ENCODE data around the gene CYS1.

CYS1 gene

GRCh38 chr2:10052216-10052615 lies 28.0 kb downstream of the CYS1 start:
- in situ Hi-C loops (cut with MboI; ENCODE audit: low sequenced_read_pairs): no loop called here

DNA sequence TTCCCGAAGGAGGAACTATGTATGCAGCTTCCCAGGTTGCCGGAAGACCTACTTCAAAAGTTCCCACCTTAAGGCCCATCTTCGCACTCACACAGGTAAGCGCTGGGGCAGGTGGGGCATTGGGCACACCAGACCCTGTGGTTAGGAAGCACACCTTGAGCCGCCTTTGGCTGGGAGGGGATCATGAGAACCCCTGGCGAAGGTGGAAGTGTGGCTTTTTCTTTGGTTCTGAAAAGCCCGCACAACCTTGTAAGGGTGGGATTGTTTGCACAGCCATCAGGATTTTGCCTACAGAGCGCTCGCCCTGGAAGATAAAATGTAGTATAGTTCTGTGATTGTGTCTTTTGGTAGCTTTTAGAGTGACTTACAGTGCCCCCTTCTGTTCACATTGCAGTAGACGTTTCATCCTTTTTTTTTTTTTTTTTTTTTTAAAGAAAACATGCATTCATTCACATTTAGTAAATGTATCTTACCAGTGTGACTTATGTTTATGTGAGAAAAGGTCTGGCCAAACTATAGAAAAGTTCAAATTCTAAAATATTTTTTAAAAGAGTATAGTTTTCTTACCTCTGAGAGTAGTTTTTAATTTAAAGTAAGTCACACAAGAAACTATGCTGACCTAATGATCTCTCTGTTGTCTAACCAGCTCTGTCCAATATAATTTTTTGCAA lies 31.6 kb downstream of the CYS1 start:
- in situ Hi-C loops (cut with MboI; ENCODE audit: low sequenced_read_pairs): no loop called here

GRCh38 chr2:10047616-10048500 lies 32.4 kb downstream of the CYS1 start:
- in situ Hi-C loops (cut with MboI; ENCODE audit: low sequenced_read_pairs): no loop called here

- in situ Hi-C loops (cut with MboI; ENCODE audit: low sequenced_read_pairs): no loop called here
Observed at GRCh38 chr2:10046931-10047330, 33.3 kb downstream of the CYS1 start.

GRCh38 chr2:10045561-10046355 lies 34.5 kb downstream of the CYS1 start:
- in situ Hi-C loops (cut with MboI; ENCODE audit: low sequenced_read_pairs): no loop called here

GRCh38 chr2:10043906-10044601 lies 36.2 kb downstream of the CYS1 start:
- in situ Hi-C loops (cut with MboI; ENCODE audit: low sequenced_read_pairs): no loop called here

DNA sequence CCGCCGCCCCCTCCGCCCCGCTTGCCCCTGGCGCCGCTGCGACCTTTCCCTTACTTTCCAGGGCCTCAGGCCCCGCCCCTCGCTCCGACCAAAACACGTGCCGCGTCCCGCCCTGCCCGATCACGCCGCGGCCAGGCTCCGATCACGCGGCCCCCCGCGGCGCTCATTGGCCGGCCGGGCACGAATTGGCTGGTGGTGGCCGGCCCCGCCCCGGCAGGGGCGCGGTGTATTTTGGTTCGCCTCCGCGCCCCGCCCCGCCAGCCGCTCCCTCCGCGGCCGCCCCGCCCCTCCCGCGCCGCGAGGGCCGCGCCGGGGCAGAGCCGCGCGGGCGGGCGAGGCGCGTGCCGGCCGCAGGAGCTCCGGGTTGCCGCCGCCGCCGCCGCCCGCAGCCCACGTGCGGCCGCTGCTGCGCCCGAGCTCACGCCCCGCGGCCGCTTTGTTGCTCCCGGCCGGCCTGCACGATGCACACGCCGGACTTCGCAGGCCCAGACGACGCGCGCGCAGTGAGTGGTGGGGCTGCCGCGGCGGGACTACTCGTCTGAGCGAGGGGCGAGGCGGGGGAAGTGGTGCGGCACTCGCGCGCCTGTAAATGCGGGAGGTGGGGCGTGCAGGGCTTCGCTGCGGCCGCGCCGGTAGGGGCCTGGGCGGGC lies 36.8 kb downstream of the CYS1 start, which contains the start of gene KLF11:
Gene KLF11, plus strand, starts transcription at position 295 of the 650 bp plus-strand sequence. Its CDS starts 167 bp downstream, at position 462.
- in situ Hi-C loops (cut with MboI; ENCODE audit: low sequenced_read_pairs): no loop called here

DNA sequence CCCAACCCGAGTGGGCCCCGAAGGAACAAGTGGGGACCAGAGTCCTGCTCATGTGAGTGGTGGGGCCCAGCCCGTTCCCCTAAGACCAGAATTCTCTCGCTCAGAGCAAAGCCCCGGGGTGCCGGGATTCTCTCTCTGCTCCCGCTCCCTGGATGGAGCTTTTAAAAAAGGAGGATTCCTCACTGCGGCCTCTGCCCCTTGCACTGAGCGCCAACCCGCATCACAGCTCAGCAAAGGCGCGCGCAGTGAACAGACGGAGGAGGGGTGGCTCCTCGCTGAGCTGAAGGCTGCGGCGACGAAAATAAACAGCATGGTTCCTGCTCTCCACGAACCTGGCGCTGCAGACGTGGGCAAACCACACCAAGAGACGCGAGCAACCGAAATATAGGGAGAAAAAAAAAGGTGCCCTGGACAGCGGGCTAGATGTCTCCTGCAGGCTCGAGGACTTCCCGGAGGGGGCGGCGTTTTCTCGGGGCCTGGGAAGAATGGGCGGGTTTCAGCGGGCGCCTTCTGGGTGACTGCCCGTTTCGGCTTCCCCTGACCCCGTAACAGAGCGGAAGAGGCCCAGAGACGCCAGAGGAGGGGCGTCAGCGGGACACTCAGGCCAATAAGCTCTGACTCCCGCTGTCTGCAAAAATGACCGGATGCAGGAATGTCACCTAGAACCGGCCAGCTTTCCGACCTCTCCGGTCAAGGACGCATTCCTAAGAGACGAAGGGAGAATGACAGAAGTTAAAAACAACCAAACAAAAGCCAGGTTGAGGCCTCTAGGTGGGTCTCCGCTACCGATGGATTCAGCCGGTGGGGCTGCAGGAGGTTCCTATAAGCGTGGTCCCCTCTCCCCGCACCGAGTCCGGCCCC lies 37.7 kb downstream of the CYS1 start:
- in situ Hi-C loops (cut with MboI; ENCODE audit: low sequenced_read_pairs): no loop called here

GRCh38 chr2:10041711-10042110 lies 38.5 kb downstream of the CYS1 start:
- in situ Hi-C loops (cut with MboI; ENCODE audit: low sequenced_read_pairs): no loop called here

DNA sequence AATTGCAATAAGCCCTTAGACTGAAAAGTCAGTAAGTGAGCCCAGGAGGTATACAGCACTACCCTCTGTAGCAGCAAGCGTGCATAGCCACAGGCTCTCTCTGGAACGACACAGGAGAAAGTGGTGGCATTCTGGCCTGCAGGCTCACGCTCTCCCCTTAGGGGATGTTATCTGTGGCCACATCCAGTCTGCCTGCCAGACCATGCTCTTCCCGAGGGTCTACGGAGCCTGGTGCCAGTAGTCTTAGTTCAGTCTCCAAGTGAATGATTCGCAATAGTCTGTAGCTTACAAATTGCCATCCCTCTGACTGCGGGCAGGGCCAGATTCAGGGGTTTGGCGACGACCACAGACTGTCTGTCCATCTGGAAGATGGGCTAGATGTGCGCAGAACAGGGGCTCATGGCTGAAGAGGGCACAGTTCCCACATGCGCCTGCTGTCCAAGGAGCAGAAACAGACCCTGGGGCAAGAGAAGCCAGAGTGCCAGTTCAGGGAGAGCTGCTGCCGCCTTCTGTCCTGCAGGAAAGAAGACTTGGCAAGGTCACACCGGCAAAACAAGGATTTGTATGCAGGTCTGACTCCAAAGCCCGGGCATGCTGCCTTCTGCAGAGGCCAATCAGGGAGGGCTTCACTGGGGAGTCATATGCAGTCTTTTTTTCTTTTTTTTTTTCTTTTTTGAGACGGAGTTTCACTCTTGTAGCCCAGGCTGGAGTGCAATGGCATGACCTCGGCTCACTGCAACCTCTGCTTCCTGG lies 40.4 kb downstream of the CYS1 start:
- in situ Hi-C loops (cut with MboI; ENCODE audit: low sequenced_read_pairs): no loop called here

- in situ Hi-C loops (cut with MboI; ENCODE audit: low sequenced_read_pairs): no loop called here
Observed at GRCh38 chr2:10038716-10039115, 41.5 kb downstream of the CYS1 start.

- in situ Hi-C loops (cut with MboI; ENCODE audit: low sequenced_read_pairs): no loop called here
Observed at GRCh38 chr2:10038123-10038522, 42.1 kb downstream of the CYS1 start.

DNA sequence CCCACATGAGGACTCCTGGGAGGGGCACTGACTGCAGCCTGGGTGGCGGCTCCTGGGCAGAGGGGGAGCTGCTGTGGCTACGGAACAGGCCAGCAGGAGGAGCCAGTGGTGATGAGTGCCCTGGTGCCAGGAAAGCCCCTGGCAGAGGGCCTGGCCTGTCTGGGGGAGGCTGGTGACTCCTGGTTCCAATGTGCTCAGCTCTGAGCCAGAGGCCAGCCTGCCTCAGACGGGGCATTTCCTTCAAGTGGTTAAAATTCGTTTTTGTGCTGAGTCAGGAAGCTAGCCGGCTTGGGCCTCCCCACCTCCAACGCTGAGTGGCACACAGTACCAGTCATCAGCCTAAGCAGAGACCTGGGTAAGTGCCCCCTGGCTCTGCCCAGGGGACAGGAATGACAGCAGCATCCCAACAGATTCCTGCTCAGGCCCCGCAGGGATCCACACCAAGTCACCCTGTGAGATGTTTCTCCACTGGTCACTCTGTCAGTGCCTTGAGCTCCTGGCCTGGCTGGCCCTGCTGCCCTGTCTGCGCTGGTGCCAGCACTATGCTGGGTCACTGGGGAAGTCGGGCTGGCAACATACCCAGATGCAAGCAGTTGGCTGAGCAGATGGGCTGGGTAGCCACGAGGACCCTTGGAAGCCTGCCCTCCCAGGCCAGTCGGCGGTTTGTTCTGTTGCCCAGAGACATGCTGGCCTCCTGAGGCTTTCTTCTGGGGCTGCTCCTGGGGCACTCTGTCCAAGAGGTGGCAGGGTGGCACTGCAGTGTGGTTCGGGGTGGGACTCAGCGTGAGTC lies 43.9 kb downstream of the CYS1 start:
- in situ Hi-C loops (cut with MboI; ENCODE audit: low sequenced_read_pairs): no loop called here

DNA sequence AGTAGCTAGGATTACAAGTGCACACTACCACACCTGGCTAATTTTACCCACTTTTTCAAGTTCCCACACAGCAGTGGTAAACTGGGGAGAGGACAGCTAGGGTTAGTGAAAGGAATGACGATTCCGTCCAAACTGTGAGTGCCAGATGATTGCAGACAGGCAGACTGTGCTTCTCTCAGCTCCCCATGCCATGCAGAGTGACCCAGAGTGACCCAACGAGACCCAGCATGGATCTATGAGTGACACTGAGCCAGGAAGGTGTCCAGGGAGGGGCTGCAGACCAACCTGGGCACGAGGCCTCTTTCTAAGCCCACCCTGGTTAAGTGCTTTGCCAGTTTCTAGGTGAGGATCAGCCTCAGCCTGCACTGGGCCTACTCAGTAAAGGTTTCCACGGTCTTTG lies 44.6 kb downstream of the CYS1 start:
- in situ Hi-C loops (cut with MboI; ENCODE audit: low sequenced_read_pairs): no loop called here

GRCh38 chr2:10035053-10035422 lies 45.2 kb downstream of the CYS1 start:
- in situ Hi-C loops (cut with MboI; ENCODE audit: low sequenced_read_pairs): no loop called here

DNA sequence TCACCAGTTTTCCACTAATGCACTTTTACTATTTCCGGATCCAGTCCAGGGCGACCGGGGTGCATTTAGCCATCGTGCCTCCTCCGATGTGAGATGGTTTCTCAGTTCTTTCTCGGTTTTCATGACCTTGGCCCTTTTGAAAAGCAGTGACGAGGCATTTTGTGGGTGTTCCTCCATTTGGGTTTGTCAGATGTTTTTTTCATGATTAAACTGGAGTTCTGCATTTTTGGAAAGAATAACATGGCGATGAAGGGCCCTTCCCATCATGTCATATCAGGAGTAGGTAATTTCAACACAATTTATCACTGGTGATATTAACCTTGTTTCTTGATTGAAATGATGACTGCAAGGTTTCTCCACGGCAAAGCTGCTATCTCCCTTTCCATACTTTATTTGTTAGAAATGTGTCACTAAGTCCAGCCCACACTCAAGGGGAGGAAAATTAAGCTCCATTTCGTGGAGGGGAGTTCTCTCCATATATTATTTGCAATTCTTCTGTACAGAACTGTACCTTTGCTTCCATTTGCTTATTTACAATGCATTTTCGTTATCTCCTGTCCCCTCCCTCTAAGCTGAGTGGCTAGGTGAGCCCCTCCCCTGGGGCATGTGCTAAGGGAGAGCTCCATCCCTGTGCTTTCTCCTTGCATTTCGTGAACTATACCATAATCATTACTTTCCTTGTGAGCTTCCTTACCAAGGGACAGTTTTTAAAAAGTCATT lies 45.7 kb downstream of the CYS1 start:
- in situ Hi-C loops (cut with MboI; ENCODE audit: low sequenced_read_pairs): no loop called here
